Ectodermal cell (in vitro differentiated cells): ENCODE data around the gene GHRH.

Experiments used
- H3K27ac ChIP-seq: 2 replicates; pipeline ENCODE4 v1.7.0; 2013; ENCODE audit warnings: mild to moderate bottlenecking, low read depth, low read length; ENCODE audit not compliant: insufficient read depth, poor library complexity, severe bottlenecking
- H3K27me3 ChIP-seq: 2 replicates; pipeline ENCODE4 v1.7.0; 2013; ENCODE audit warnings: mild to moderate bottlenecking, low read length; ENCODE audit not compliant: insufficient read depth, control insufficient read depth, poor library complexity, severe bottlenecking
- H3K36me3 ChIP-seq: one replicate; pipeline ENCODE4 v1.7.0; 2013; ENCODE audit warnings: low read length; ENCODE audit not compliant: control insufficient read depth, insufficient read depth
- H3K4me1 ChIP-seq: one replicate; pipeline ENCODE4 v1.7.0; 2013; ENCODE audit warnings: low read length; ENCODE audit not compliant: control insufficient read depth, insufficient read depth
- H3K4me3 ChIP-seq: 2 replicates; pipeline ENCODE4 v1.7.0; 2013; ENCODE audit warnings: low read depth, low read length, control low read depth; ENCODE audit not compliant: insufficient read depth
- H3K9me3 ChIP-seq: 2 replicates; pipeline ENCODE4 v1.7.0; 2013; ENCODE audit warnings: mild to moderate bottlenecking, low read length, moderate library complexity; ENCODE audit not compliant: control insufficient read depth
- WGBS, 2 experiments: methylation state at CpG; one replicate each; pipeline ENCODE4 v1.1.7; 2013; ENCODE audit warnings: missing lambda C conversion rate in 2 of 2; 5-methylcytosine and 5-hydroxymethylcytosine counted together

Gene GHRH

GRCh38 chr20:37277253-37277593 is 15.6 kb upstream of the GHRH start:
- Histone ChIP-seq H3K36me3 (no peaks in the 10 kb centered on the region), H3K27me3 (no peaks in the 10 kb centered on the region), H3K4me3 (no peak overlapping the region), H3K27ac (no peak overlapping the region), H3K9me3 (no peaks in the 10 kb centered on the region), H3K4me1 (no peaks in the 10 kb centered on the region)
- WGBS, 2 experiments, result 92 to 98% methylated on average over 1 to 2 of the region's 2 CpGs

DNA sequence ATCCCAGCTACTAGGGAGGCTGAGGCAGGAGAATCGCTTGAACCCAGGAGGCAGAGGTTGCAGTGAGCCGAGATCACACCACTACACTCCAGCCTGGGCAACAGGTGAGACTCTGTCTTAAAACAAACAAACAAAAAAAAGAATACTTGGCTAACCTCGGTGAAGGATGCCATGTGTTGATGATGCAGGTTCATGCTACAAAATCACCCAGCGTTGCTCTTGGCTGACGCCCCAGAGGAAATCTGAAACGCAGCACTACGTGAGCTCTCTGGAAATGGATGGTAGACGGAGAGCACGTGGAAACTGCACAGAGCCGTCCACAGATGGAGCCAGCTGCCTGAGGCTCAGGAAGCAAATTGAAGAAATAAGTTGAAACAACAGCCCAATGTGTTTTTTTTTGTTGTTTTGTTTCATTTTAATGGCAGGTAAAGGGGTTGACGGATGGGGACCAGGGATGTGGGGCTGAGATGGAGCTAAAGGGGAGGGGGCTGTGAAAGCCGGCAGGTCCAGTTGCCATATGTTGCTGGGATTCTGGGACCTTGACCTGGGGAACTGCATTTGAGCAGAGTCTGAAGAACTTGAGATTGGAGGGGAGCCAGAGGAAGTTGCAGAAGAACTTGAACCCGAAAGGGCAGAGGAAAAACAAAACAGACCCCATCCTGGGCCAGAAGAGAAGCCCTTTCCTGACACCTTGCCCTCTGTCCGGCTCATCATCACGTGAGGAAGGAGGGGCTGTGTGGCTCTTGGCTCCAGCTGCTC is 15.1 kb upstream of the GHRH start:
- no peak overlapping the region for H3K4me3 ChIP-seq
- 90% methylated on average over 15 of the region's 15 CpGs for WGBS, 2 experiments
- H3K9me3 ChIP-seq, result no peaks in the 10 kb centered on the region
- no peaks in the 10 kb centered on the region for H3K27me3 ChIP-seq
- no peak overlapping the region for H3K27ac ChIP-seq
- H3K36me3 ChIP-seq, result no peaks in the 10 kb centered on the region
- no peaks in the 10 kb centered on the region for H3K4me1 ChIP-seq

GRCh38 chr20:37274851-37275524 is 13.4 kb upstream of the GHRH start:
- Histone ChIP-seq H3K4me3 (no peak overlapping the region), H3K9me3 (no peaks in the 10 kb centered on the region), H3K36me3 (no peaks in the 10 kb centered on the region), H3K4me1 (no peaks in the 10 kb centered on the region), H3K27ac (no peak overlapping the region), H3K27me3 (no peaks in the 10 kb centered on the region)
- 93 to 95% methylated on average over 3 to 5 of the region's 5 CpGs for WGBS, 2 experiments

GRCh38 chr20:37273988-37274387 is 12.4 kb upstream of the GHRH start:
- no peaks in the 10 kb centered on the region for H3K9me3 ChIP-seq
- H3K4me3 ChIP-seq, result no peak overlapping the region
- no peaks in the 10 kb centered on the region for H3K36me3 ChIP-seq
- H3K27me3 ChIP-seq, result no peaks in the 10 kb centered on the region
- no peaks in the 10 kb centered on the region for H3K4me1 ChIP-seq
- no peak overlapping the region for H3K27ac ChIP-seq
- WGBS, 2 experiments, result no CpG with 5 or more reads among the region's 1 CpG

- no peak overlapping the region for H3K27ac ChIP-seq
- WGBS, 2 experiments, result 91 to 94% methylated on average over 3 of the region's 3 CpGs
These were observed 9.8 kb upstream of the GHRH start for GRCh38 chr20:37271421-37271768.

GRCh38 chr20:37270576-37271420 is 9.2 kb upstream of the GHRH start:
- WGBS, 2 experiments, result 95% methylated on average over 12 of the region's 12 CpGs
- Histone ChIP-seq H3K36me3 (no peaks in the 10 kb centered on the region), H3K9me3 (no peaks in the 10 kb centered on the region), H3K27me3 (no peaks in the 10 kb centered on the region), H3K4me1 (peaks cover 8% of the 10 kb centered on the region), H3K4me3 (no peak overlapping the region), H3K27ac (no peak overlapping the region)

More at GRCh38 chr20:37271421-37271768, 9.8 kb upstream of the GHRH start:
- Histone ChIP-seq H3K4me1 (peaks cover 8% of the 10 kb centered on the region), H3K36me3 (no peaks in the 10 kb centered on the region), H3K27me3 (no peaks in the 10 kb centered on the region), H3K4me3 (no peak overlapping the region), H3K9me3 (no peaks in the 10 kb centered on the region)

DNA sequence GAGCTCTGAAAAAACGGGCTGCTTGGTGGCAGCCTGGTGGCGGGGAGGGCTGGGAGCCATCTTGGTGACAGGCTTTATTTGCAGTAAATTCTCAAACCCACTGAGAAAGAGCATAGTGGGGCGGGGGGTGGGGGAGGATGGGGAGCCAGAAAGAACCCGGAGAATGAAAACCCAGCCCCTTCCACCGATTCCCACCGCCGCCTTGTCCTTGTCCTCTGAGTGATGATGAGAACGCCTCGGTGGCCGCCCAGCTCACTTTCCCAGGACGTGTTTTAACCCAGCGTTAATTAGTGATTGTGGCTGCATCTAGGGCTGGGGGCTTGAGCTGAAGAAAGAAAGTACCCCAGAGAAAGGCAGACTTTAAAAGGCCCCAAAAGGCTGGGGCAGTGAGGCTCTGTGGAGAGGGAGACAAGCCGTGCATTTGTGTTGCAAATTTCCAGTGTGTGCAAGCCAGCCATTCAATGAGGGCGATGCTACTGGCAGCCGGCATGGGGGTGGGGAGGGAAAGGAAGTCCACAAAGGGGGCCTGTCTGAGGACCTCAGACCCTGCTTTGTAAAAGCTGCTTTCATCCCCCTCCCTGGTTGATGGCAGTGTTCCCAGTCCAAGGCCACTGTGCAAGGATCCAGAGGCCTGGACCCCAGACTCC is 6.2 kb upstream of the GHRH start:
- H3K4me3 ChIP-seq, result no peak overlapping the region
- peaks cover 8% of the 10 kb centered on the region for H3K4me1 ChIP-seq
- peak overlapping the region; percentile 84 for H3K27ac ChIP-seq
- 14 to 19% methylated on average over 15 of the region's 15 CpGs for WGBS, 2 experiments
- no peaks in the 10 kb centered on the region for H3K9me3 ChIP-seq
- H3K36me3 ChIP-seq, result no peaks in the 10 kb centered on the region
- no peaks in the 10 kb centered on the region for H3K27me3 ChIP-seq

DNA sequence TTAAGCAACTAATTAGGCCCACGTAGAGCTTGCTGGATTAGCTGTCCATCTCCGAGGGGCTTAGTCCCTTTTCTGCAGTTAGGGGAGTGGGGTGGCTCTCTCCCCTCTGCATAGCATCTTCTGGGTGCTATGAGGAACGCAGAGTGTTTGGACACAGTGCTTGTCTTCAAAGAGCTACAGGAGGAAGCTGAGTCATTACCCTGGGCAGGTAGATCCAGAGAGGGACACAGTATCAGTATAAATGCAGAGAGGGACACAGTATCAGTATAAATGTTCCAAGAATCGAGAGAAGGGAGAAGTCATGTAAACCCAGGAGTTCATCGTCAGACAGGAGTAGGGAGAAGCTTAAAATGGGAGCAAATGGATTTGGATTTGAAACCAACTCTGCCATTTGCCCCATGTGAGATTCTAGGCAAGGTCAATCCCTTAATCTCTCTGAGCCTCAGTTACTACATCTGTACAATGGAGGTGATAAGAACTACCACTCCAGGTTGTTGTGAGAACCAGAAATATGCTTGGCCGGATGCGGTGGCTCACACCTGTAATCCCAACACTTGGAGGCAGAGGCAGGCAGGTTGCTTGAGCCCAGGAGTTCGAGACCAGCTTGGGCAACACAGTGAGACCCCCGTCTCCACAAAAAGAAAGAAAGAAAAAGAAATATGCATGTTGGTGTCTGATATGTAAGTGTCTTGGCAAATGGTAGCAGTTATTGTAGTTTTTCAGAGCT is 5.5 kb upstream of the GHRH start:
- H3K9me3 ChIP-seq, result no peaks in the 10 kb centered on the region
- WGBS, 2 experiments, result 87 to 91% methylated on average over 9 of the region's 9 CpGs

GRCh38 chr20:37265152-37265551 is 3.5 kb upstream of the GHRH start:
- H3K36me3 ChIP-seq, result no peaks in the 10 kb centered on the region
- WGBS, 2 experiments, result 94 to 97% methylated on average over 4 of the region's 4 CpGs
- peaks cover 16% of the 10 kb centered on the region for H3K4me1 ChIP-seq
- H3K9me3 ChIP-seq, result no peaks in the 10 kb centered on the region
- no peaks in the 10 kb centered on the region for H3K27me3 ChIP-seq
- H3K27ac ChIP-seq, result no peak overlapping the region
- H3K4me3 ChIP-seq, result no peak overlapping the region

More for the DNA sequence above, 5.5 kb upstream of the GHRH start:
- no peaks in the 10 kb centered on the region for H3K36me3 ChIP-seq
- H3K27me3 ChIP-seq, result no peaks in the 10 kb centered on the region
- H3K4me3 ChIP-seq, result no peak overlapping the region
- H3K27ac ChIP-seq, result no peak overlapping the region
- H3K4me1 ChIP-seq, result peaks cover 8% of the 10 kb centered on the region
